ENCODE measurements around the gene TSEN54. TPM values are rescaled to one million over a fixed set of nuclear protein-coding genes. Genes with fewer than 3 reads are reported as not detected.

The TSEN54 gene
- total RNA-seq, 2 donors from 2014 or later: 63.8 to 123 TPM

GRCh38 chr17:75570034-75570676 lies 53.8 kb downstream of the TSEN54 start:
- intact Hi-C loops (cut with DNase I): no loop called here
- Histone ChIP-seq H3K4me3 (no peak overlapping the region), H3K4me1 (no peaks in the 10 kb centered on the region), H3K27me3 (no peaks in the 10 kb centered on the region), H3K36me3 (replicated peaks in 1 of 2; ENCODE audit: insufficient read depth in 1 of 2, low read depth in 2 of 2) (peaks cover 24 to 39% of the 10 kb centered on the region in 2 donors), H3K27ac (no peak overlapping the region), H3K9me3 (no peaks in the 10 kb centered on the region)
- no peak for TF ChIP-seq POLR2A (IDR thresholded peaks at IDR 0.05)
- TF ChIP-seq, protein P1, sequence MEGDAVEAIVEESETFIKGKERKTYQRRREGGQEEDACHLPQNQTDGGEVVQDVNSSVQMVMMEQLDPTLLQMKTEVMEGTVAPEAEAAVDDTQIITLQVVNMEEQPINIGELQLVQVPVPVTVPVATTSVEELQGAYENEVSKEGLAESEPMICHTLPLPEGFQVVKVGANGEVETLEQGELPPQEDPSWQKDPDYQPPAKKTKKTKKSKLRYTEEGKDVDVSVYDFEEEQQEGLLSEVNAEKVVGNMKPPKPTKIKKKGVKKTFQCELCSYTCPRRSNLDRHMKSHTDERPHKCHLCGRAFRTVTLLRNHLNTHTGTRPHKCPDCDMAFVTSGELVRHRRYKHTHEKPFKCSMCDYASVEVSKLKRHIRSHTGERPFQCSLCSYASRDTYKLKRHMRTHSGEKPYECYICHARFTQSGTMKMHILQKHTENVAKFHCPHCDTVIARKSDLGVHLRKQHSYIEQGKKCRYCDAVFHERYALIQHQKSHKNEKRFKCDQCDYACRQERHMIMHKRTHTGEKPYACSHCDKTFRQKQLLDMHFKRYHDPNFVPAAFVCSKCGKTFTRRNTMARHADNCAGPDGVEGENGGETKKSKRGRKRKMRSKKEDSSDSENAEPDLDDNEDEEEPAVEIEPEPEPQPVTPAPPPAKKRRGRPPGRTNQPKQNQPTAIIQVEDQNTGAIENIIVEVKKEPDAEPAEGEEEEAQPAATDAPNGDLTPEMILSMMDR (IDR thresholded peaks at IDR 0.05): no peak
- DNase-seq (no peak), ATAC-seq (no peak)
- 92 to 100% methylated on average over 1 to 25 of the region's 35 CpGs for WGBS, 2 donors

DNA sequence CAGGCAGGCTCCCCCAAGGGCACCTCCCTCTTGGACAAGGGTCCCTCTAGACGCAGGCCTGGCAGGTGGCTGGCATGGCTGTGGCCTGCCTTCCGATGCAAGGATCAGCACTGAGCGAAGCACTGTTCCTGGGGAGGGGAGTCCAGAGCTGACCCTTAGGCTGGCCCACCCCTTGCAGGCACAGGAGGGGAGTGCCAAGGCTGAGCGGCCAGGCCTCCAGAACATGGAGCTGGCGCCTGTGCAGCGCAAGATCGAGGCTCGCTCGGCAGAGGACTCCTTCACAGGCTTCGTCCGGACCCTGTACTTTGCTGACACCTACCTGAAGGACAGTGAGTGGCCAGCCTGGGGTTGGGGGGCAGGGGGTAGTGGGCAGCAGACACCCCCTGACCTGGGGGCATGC lies 54.4 kb downstream of the TSEN54 start:
- intact Hi-C loops (cut with DNase I): no loop called here
- Histone ChIP-seq H3K27me3 (no peaks in the 10 kb centered on the region), H3K4me1 (no peaks in the 10 kb centered on the region), H3K9me3 (no peaks in the 10 kb centered on the region), H3K4me3 (no peak overlapping the region), H3K36me3 (replicated peaks in 1 of 2; ENCODE audit: insufficient read depth in 1 of 2, low read depth in 2 of 2) (peaks cover 20 to 33% of the 10 kb centered on the region in 2 donors), H3K27ac (peak overlapping the region in 1 of 4 donors; percentile 29)
- TF ChIP-seq POLR2A (IDR thresholded peaks at IDR 0.05): no peak
- TF ChIP-seq, protein P1 (IDR thresholded peaks at IDR 0.05): no peak
- WGBS, 2 donors: 90 to 91% methylated on average over 4 to 10 of the region's 11 CpGs
- no peak for ATAC-seq
- no peak for DNase-seq

- H3K4me3 ChIP-seq: no peak overlapping the region
- intact Hi-C loops (cut with DNase I): no loop called here
- peak overlapping the region in 1 of 4 donors; percentile 29 for H3K27ac ChIP-seq
- ATAC-seq: no peak
- H3K27me3 ChIP-seq: no peaks in the 10 kb centered on the region
- DNase-seq: peak in 1 of 4 donors; percentile 74
- H3K9me3 ChIP-seq: no peaks in the 10 kb centered on the region
- TF ChIP-seq POLR2A (IDR thresholded peaks at IDR 0.05): peak in 1 of 3 donors; percentile 10
- TF ChIP-seq, protein P1 (IDR thresholded peaks at IDR 0.05): no peak
- 86 to 96% methylated on average over 4 to 14 of the region's 15 CpGs for WGBS, 2 donors
- H3K4me1 ChIP-seq: no peaks in the 10 kb centered on the region
- H3K36me3 ChIP-seq (replicated peaks in 1 of 2; ENCODE audit: insufficient read depth in 1 of 2, low read depth in 2 of 2): peaks cover 20 to 29% of the 10 kb centered on the region in 2 donors
Measured at GRCh38 chr17:75571197-75571884, 55.0 kb downstream of the TSEN54 start.

GRCh38 chr17:75571885-75572215 lies 55.5 kb downstream of the TSEN54 start:
- WGBS, 2 donors: 88 to 96% methylated on average over 8 to 16 of the region's 16 CpGs
- peaks cover 20 to 26% of the 10 kb centered on the region in 2 donors for H3K36me3 ChIP-seq (replicated peaks in 1 of 2; ENCODE audit: insufficient read depth in 1 of 2, low read depth in 2 of 2)
- H3K27me3 ChIP-seq: no peaks in the 10 kb centered on the region
- TF ChIP-seq POLR2A (IDR thresholded peaks at IDR 0.05): no peak
- TF ChIP-seq, protein P1 (IDR thresholded peaks at IDR 0.05): no peak
- DNase-seq (no peak), ATAC-seq (no peak)
- H3K9me3 ChIP-seq: no peaks in the 10 kb centered on the region
- no peak overlapping the region for H3K27ac ChIP-seq
- intact Hi-C loops (cut with DNase I): no loop called here
- H3K4me1 ChIP-seq: no peaks in the 10 kb centered on the region
- no peak overlapping the region for H3K4me3 ChIP-seq
